ENCODE data around the gene GRIN3B.
A peak's percentile ranks its signal among the peaks of the same experiment; 100 is the strongest.

The GRIN3B gene

DNA sequence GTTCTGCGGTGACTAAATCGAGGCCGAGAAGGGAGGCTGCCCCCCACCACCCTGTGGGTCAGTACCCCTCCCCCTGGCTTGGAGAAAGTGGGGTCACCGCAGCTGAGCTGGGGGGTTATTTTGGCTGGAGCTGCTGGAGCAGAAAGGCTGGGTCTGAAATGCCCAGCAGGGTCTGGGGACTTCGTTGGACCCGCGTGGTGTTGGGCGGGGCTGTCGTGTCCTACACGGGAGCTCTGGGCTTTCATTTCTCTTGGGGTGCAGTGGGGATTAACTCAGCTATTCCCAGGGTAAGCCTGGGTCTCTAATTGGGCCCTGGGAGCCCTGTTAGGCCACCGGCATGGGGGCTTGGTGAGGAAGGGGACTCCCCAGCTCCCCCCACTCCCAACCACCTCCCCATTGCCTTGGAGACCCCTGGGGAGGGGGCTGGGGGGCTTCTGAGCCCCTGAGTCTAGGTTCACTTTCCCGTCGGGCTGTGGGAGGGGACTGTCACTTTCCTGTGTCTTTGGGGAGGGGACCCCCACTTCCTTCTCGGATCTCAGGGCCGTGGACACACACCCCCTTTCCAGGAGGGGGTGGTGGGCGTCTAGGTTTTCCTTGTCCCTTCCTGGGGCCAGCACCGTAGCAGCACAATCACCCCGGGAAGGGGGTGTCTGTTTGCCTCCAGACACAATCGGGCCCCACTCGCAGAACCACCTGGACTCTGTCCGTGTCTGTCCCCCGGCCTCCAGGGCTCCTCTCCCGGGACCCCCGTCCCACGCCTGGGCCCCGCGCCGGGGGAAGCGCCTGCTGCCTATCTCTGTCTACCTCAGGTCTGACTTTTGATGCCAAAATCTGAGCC is 26.3 kb upstream of the GRIN3B start:
- DNase-seq (ENCODE audit: insufficient read length, low spot score) = no peak
- no peak for FAIRE-seq
- TF ChIP-seq POLR2A (IDR thresholded peaks at IDR 0.05; ENCODE audit: low read depth, low read length) = no peak

DNA sequence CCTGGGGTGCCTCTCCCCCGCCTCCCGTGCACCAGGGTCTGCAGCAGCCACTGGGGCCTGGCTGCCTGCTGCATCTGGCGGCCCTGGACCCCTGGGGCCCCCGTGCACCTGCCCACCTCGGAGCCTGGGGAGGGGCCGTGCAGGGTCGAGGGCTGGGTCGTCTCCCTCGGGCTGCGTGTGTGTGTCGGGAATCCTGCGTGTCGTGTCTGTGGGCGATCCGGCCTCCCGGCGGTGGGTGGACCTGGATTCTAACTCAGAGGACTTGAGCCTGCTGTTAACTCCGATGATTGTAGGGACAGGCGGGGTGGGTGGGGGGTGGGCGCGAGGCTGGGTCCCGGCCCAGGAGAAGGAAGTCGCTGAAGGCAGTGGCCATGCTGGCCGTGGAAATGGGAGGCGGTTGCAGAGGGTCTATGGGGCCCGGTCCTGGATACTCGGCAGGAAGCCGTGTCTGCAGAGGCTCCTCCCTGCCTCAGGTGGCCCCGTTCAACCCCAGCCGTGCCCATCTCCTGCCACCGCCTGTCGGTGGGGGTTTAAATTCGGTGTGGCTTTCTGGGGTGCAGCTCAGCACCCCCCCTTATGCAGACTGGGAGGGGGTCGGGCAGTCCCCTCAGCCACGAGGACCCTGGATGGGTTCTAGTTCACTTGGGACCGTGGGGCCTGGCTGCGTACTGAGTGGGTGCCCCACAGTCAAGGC is 25.5 kb upstream of the GRIN3B start:
- no peak for TF ChIP-seq POLR2A (IDR thresholded peaks at IDR 0.05; ENCODE audit: low read depth, low read length)
- DNase-seq (ENCODE audit: insufficient read length, low spot score) = no peak
- FAIRE-seq = no peak

DNA sequence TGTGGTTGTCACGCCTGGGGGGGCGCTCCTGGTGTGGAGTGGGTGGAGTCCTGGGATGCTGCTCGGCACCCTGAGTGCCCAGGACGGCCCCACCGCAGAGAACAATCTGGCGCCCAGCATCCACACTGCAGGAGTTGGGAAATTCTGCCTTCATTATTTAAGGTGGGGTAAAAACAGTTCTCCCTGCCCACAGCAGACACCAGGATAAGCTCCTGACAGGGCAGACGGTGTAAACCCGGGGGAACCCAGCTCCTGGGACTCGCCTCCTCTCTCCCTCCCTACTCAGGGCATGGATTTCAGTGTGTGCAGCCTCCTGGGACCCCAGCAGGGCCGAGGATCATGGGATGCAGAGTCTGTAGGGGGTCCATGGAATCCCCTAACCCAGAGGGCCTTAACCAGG is 23.7 kb upstream of the GRIN3B start:
- no peak for FAIRE-seq
- no peak for TF ChIP-seq POLR2A (IDR thresholded peaks at IDR 0.05; ENCODE audit: low read depth, low read length)

DNA sequence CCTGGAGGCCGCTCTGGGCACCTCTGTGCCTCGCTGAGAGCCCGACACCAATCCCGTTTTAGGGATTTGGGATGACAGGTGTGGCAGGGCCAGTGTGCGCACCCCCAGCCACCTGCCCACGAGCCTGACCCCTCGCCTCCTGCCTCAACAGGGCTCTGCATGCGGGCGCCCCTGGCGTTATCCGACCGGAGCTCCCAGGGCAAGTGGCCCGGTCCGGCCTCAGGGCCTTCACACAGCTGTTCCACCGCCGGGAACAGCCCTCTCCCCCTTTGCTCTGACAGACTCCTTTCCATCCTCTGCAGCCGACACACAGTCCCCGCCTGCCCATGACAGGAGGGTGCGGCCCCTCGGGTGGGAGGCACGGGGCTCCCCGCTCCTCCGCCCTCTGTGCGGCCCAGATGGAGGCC is 23.2 kb upstream of the GRIN3B start:
- FAIRE-seq (no peak), DNase-seq (ENCODE audit: insufficient read length, low spot score) (no peak)
- TF ChIP-seq POLR2A (IDR thresholded peaks at IDR 0.05; ENCODE audit: low read depth, low read length) = no peak

More for the DNA sequence above, 23.7 kb upstream of the GRIN3B start:
- no peak for DNase-seq (ENCODE audit: insufficient read length, low spot score)

DNA sequence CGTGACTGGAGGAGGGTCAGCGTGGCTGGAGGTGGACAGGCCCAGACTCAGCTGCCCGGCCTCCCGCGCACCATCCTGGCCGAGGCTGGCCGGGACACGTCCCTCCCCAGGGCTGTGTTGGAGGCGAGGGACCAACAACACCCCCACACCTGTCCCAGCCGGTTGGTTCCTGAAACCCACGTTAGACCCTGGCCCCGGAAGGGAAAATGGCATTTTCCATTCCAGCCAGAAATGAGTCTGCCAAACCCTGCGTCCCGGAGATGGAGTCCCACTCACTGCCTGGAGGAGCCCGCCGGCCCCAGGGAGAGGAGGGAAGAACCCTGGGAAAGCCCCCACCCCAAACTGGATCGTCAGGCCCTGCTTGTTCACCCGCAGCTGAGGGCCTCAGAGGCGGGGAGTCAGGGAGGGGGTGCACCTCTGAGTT is 20.9 kb upstream of the GRIN3B start:
- DNase-seq (ENCODE audit: insufficient read length, low spot score) (no peak), FAIRE-seq (no peak)
- no peak for TF ChIP-seq POLR2A (IDR thresholded peaks at IDR 0.05; ENCODE audit: low read depth, low read length)

DNA sequence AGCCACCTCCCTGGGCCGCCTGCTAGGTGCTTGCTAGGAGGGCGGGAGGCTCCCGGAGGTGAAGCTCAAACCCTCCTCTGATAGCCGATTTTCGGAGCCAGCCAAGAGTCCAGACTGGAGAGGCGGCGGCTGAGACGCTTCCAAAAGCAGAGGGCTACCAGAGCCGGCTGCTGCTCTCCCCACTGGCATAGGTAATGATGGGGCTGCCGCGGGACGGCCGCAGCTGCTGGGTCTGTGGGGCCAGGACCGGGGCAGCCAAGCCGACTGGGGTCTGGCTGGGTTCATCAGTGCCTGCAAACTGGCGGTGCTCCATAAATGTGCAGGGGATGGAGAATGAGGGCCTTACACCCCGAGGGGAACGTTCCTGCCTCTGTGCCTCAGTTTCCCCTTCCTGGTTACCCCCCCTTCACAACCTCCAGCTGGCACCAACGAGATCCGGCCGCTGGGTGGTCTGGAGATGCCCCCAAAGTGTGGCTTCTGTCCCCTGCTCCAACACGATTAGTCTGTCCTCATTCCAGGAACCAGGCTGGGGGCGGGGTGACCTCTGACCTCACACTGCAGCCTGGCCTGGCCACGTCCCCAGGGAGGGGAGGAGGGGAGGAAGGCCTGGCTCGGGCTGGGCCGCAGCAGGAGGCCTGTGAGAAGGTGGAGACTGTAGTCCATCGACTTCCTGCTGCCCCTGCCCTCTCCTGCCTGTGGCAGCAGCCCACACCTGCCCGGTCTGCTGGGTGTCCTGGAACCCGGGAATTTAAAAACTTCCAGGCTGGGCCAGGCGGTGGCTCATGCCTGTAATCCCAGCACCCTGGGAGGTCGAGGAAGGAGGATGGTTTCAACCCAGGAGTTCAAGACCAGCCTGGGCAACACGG is 19.9 kb upstream of the GRIN3B start:
- TF ChIP-seq POLR2A (IDR thresholded peaks at IDR 0.05; ENCODE audit: low read depth, low read length) = no peak
- no peak for DNase-seq (ENCODE audit: insufficient read length, low spot score)
- FAIRE-seq = no peak

DNA sequence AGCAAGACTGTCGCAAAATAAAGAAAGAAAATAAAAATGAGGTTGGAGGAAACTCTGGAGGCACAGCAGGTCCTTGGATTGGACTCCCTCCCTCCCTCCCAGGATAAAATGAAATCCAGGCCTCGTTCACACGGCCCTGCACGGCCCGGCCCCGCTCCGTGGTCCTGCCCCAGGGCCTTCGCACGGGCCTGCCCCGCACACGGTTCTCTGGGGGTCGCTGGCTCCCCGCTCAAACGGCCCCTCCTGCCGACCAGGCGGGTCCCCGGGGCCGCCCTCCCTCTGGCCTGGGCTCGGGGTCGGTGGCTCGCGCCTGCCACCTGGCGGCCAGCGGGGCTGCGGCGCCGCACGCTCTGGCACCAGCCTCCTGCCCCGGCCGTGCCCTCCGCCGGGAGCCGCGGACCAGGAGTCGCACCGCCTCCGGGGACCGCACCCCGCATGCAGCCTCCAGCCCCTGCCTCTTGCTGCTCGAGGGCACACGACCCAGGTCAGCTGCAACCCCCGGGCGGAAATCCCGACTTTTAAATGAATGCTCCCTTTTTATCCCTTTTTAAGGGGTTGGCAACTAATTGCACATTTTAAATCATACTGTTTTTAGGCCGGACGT is 17.6 kb upstream of the GRIN3B start:
- TF ChIP-seq POLR2A (IDR thresholded peaks at IDR 0.05; ENCODE audit: low read depth, low read length) = no peak
- DNase-seq (ENCODE audit: insufficient read length, low spot score) (peak; percentile 93), FAIRE-seq (no peak)

DNA sequence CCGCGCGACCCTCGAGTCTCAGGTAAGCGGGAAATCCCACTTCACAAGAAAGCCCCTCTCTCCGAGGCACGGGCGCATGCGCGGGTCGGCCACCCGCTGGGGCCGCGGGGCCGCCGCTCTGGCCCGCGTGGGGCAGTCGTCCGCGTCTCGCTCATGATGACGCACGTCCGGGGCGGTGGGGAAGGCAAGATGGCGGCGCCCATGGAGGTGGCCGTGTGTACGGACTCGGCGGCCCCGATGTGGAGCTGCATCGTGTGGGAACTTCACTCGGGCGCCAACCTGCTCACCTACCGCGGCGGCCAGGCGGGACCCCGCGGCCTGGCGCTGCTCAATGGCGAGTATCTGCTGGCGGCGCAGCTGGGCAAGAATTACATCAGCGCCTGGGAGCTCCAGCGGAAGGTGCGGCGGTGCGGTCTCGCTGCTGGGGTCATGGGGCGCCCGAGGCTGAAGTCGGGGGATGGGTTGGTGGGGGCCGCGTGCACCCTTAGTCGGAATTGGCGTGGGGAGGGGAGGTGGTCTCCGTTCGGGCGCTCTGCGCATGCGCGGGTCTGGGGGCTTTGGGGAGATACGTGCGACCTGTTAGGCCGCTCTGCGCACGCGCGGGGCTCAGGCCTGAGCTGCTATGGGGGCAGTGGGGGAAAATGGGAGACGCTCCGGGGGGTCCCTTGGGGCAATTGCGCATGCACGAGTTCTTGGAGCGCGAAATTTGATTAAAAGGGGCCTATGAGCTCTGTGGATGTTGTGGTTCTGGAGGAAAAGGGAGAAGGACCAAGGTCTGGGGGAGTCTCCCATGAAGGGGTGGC is 15.9 kb upstream of the GRIN3B start, which contains the start of gene WDR18:
TSS of gene WDR18 (plus strand) at position 181 of the 803 bp plus-strand sequence. CDS start at position 190, 9 bp downstream.
- peak; percentile 53 for TF ChIP-seq POLR2A (IDR thresholded peaks at IDR 0.05; ENCODE audit: low read depth, low read length)
- FAIRE-seq (no peak), DNase-seq (ENCODE audit: insufficient read length, low spot score) (peak; percentile 96)

DNA sequence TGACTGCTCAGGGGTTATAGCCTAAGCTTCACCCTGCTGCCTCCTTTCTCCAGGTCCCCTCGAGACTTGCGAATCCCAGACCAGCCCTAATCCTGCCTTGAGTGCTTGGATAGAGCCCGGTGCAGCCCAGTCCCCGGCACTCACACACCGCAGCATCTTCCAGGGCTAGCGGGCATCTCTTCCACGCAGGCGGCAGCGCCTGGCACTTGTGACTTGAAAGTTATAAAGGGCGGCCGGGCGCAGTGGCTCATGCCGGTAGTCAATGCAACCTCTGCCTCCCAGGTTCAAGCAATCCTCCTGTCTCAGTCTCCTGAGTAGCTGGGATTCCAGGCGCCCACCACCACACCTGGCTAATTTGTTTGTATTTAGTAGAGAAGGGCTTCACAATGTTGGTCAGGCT is 14.1 kb upstream of the GRIN3B start:
- no peak for FAIRE-seq
- no peak for DNase-seq (ENCODE audit: insufficient read length, low spot score)
- TF ChIP-seq POLR2A (IDR thresholded peaks at IDR 0.05; ENCODE audit: low read depth, low read length) = no peak

DNA sequence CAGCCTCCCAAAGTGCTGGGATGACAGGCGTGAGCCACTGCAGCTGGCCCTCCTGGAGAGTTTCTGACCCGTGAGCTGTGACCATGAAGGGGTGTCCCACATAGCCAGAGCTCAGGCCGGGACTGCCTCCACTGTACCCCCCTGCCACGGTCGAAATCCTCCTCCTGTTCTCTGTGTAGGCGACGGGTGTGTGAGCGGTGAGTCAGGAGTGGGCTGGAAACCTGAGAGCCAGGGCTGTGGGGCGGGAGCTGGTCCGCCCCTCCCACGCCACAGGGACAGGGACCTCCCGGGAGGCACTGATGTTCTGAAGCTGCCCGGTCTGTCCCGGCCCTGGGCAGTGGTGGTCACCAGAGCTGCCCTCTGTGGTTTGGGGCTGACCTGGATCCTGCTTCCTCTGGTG is 12.1 kb upstream of the GRIN3B start:
- FAIRE-seq (no peak), DNase-seq (ENCODE audit: insufficient read length, low spot score) (no peak)
- TF ChIP-seq POLR2A (IDR thresholded peaks at IDR 0.05; ENCODE audit: low read depth, low read length) = no peak

DNA sequence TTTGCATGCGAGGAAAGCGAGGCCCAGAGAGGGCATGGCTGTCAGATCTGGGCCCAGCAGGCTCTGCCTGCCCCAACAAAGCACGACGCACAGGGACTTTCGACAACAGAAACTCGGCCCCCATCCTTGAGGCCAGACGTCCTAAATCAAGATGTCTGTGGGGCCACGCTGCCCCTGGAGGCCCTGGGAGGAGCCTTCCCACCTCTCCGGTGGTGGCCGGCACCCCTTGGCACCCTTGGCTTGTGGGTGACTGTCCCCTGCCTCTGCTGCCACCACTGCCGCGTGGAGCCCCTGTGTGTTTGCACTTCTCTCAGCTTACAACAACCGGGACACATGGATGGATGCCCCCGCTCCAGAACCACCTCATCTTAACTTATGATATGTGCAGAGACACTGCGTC is 11.7 kb upstream of the GRIN3B start:
- TF ChIP-seq POLR2A (IDR thresholded peaks at IDR 0.05; ENCODE audit: low read depth, low read length) = no peak
- no peak for DNase-seq (ENCODE audit: insufficient read length, low spot score)
- FAIRE-seq = no peak

DNA sequence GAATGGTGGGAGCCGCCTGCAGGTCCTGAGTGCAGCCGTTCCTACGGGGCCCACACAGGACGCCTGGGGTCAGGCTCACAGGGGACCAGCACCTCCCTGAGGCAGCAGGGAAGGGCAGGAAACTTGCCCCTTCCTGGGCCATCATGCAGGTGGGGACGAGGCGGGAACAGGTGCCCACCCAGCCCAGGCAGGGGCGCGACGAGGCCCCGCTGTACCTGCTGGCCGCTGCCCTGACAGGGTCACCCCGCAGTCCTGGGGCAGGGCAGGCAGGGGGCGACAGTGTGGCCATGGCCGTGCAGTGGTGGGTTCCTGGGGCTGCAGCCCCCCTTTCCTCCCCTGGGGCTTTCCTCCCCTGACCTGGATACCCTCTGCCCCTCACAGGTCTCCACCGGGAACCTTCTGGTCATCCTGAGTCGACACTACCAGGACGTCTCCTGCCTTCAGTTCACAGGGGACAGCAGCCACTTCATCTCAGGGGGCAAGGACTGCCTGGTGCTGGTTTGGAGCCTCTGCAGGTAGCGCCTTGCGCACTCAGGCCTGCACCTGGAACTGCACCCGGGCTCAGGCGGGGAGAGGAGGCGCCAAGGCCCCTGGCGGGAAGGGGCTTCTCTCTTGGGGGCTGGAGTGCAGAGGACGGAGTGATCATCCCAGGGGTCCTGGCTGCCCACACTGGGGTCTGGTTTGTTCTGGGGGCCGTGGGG is 10.7 kb upstream of the GRIN3B start:
- FAIRE-seq (no peak), DNase-seq (ENCODE audit: insufficient read length, low spot score) (no peak)
- no peak for TF ChIP-seq POLR2A (IDR thresholded peaks at IDR 0.05; ENCODE audit: low read depth, low read length)

Data from H54 (cell line).